Endothelial cell of umbilical vein (primary cell): ENCODE results near the gene EIF4E3. TPM values are rescaled to one million over a fixed set of nuclear protein-coding genes. Genes with fewer than 3 reads are reported as not detected.

Experiments used
- BruUV-seq: library from RNA; stranded (reverse); fragments of 400-500 nt; replicated peaks from 2 replicates; lab custom pipeline; 2021; lab: Mats Ljungman, UMichigan
- CTCF ChIA-PET: fragments of 300-600, 350-600 bp; sonication (Branson Sonifier 250); formaldehyde crosslinking; loops from one replicate; lab custom pipeline; 2021; ENCODE audit warnings: antibody characterized with exemption, inconsistent platforms; lab: Charles Lee
- POLR2A ChIA-PET: fragments of 300-600, 350-600 bp; sonication (Branson Sonifier 250); formaldehyde crosslinking; loops from one replicate; lab custom pipeline; 2021; ENCODE audit warnings: antibody characterized with exemption, inconsistent platforms; lab: Charles Lee
- DNase-seq: peaks from one replicate; pipeline ENCODE4 v3.0.0-alpha.2; 2011; ENCODE audit warnings: low read depth, low spot score
- FAIRE-seq: peaks from 2 replicates; lab custom pipeline; 2011; peaks lifted over from hg19 to GRCh38; lab: Jason Lieb, UNC
- H2AFZ ChIP-seq: 2 replicates; pipeline ENCODE4 v1.6.0; 2012; ENCODE audit warnings: low read depth, low read length, control low read depth, inconsistent platforms
- H3K27ac ChIP-seq: 2 replicates; pipeline ENCODE4 v1.5.1; 2011; ENCODE audit warnings: low read depth, mild to moderate bottlenecking, control low read depth, low read length, moderate library complexity; ENCODE audit not compliant: insufficient read depth
- H3K27me3 ChIP-seq, 2 experiments: 2 replicates each; pipeline versions ENCODE4 v1.6.0 to v1.6.1; 2011; ENCODE audit warnings: low read length in 2 of 2, mixed read lengths in 1 of 2; ENCODE audit not compliant: control insufficient read depth in 2 of 2, insufficient read depth in 2 of 2
- H3K36me3 ChIP-seq, 2 experiments: 2 replicates in 1 of 2; 3 replicates in 1 of 2; pipeline ENCODE4 v1.5.1; 2011; ENCODE audit warnings: low read length in 2 of 2, mild to moderate bottlenecking in 1 of 2, moderate library complexity in 1 of 2; ENCODE audit not compliant: control insufficient read depth in 2 of 2, insufficient read depth in 2 of 2; ENCODE audit errors: extremely low read depth in 1 of 2
- H3K4me1 ChIP-seq: 3 replicates; pipeline ENCODE4 v1.5.1; 2011; ENCODE audit warnings: mild to moderate bottlenecking, low read length; ENCODE audit not compliant: control insufficient read depth, insufficient read depth; ENCODE audit errors: extremely low read depth
- H3K4me2 ChIP-seq: 2 replicates; pipeline ENCODE4 v1.6.1; 2011; ENCODE audit warnings: low read length, control low read depth, mixed read lengths; ENCODE audit not compliant: insufficient read depth
- H3K4me3 ChIP-seq, 3 experiments: fragments of 200-600 bp in 1 of 3; sonication (generic), shearing (Covaris generic) in 1 of 3; replicated peaks in 1 of 3; 2 replicates each; pipeline ENCODE4 v1.5.1; 2011 to 2016; ENCODE audit warnings: control low read depth in 3 of 3, low read length in 3 of 3, mild to moderate bottlenecking in 2 of 3, inconsistent platforms in 1 of 3, low read depth in 1 of 3, moderate library complexity in 1 of 3; ENCODE audit not compliant: insufficient read depth in 1 of 3
- H3K79me2 ChIP-seq: 2 replicates; pipeline ENCODE4 v1.6.0; 2012; ENCODE audit warnings: low read length, inconsistent platforms; ENCODE audit not compliant: control insufficient read depth, insufficient read depth
- H3K9ac ChIP-seq: replicated peaks from 2 replicates; pipeline ENCODE3; 2011; ENCODE audit warnings: low read length, control low read depth; ENCODE audit not compliant: insufficient read depth; ENCODE audit errors: extremely low read depth
- H3K9me1 ChIP-seq: replicated peaks from 3 replicates; pipeline ENCODE4 v1.6.0; 2011; ENCODE audit warnings: mild to moderate bottlenecking, low read length; ENCODE audit not compliant: control insufficient read depth, insufficient read depth; ENCODE audit errors: extremely low read depth
- H3K9me3 ChIP-seq: replicated peaks from 2 replicates; pipeline ENCODE4 v1.5.1; 2012; ENCODE audit warnings: low read length, inconsistent platforms; ENCODE audit not compliant: control insufficient read depth, insufficient read depth
- H4K20me1 ChIP-seq: replicated peaks from 2 replicates; pipeline ENCODE3; 2011; ENCODE audit warnings: mild to moderate bottlenecking, low read length; ENCODE audit not compliant: control insufficient read depth, insufficient read depth; ENCODE audit errors: extremely low read depth
- CTCF ChIP-seq, 2 donors: IDR thresholded peaks; 1 replicate in 1 of 2; 2 replicates in 1 of 2; pipeline ENCODE4 v1.5.1; 2011; ENCODE audit warnings: low read length in 2 of 2, mild to moderate bottlenecking in 2 of 2, moderate library complexity in 2 of 2, control low read depth in 1 of 2, inconsistent platforms in 1 of 2, low read depth in 1 of 2; ENCODE audit not compliant: insufficient read depth in 1 of 2; ENCODE audit errors: extremely low read depth in 1 of 2
- EZH2 ChIP-seq: IDR thresholded peaks from 2 replicates; pipeline ENCODE4 v1.6.1; 2012; ENCODE audit warnings: borderline replicate concordance, low read depth, mild to moderate bottlenecking, moderate library complexity, low read length, inconsistent platforms; ENCODE audit not compliant: severe bottlenecking
- FOS ChIP-seq: IDR thresholded peaks from 2 replicates; pipeline ENCODE4 v1.6.1; 2011; ENCODE audit warnings: mild to moderate bottlenecking, low read length, moderate library complexity, borderline replicate concordance; ENCODE audit not compliant: insufficient read depth
- GATA2 ChIP-seq: IDR thresholded peaks from 2 replicates; pipeline ENCODE4 v1.7.0; 2011; ENCODE audit warnings: low read depth, mild to moderate bottlenecking, moderate library complexity, mixed read lengths, low read length; ENCODE audit not compliant: insufficient read length, insufficient read depth
- JUN ChIP-seq: IDR thresholded peaks from 2 replicates; pipeline ENCODE4 v1.6.1; 2011; ENCODE audit warnings: borderline replicate concordance, low read depth; ENCODE audit not compliant: insufficient read length, insufficient read depth
- MYC ChIP-seq: IDR thresholded peaks from one replicate; pipeline ENCODE4 v1.6.1; 2011; ENCODE audit warnings: mild to moderate bottlenecking, low read depth, low read length
- POLR2A ChIP-seq: IDR thresholded peaks from 2 replicates; pipeline ENCODE4 v1.6.1; 2012; ENCODE audit warnings: low read depth, mild to moderate bottlenecking, control low read depth, low read length
- POLR2AphosphoS5 ChIP-seq: IDR thresholded peaks from 2 replicates; pipeline ENCODE4 v1.6.1; 2012; ENCODE audit warnings: low read depth, mild to moderate bottlenecking, control low read depth, low read length, moderate library complexity; ENCODE audit not compliant: insufficient read depth
- dilution Hi-C: fragments of 300-500 bp; cut with MboI; formaldehyde crosslinking; loops from one replicate; pipeline ENCODE4 v1.15.0; 2019; ENCODE audit warnings: low sequenced_read_pairs; ENCODE audit not compliant: extremely low pct_ligation_motif_present
- intact Hi-C: fragments of 100-400 bp; cut with micrococcal nuclease; formaldehyde crosslinking; loops from one replicate; pipeline ENCODE4 v1.10.0; 2022
- polyA plus RNA-seq, 4 experiments: library from polyadenylated mRNA; depleted of rRNA in 3 of 4; stranded (reverse) in 3 of 4; unstranded in 1 of 4; fragments of >200 nt; gene quantifications; 2 replicates each; pipeline versions ENCODE4 v1.2.1 to v1.2.3, GENCODE V29; 2011 to 2012; ENCODE audit warnings: missing spikeins in 1 of 4
- total RNA-seq: library from RNA; stranded (reverse); gene quantifications from 2 replicates; pipeline ENCODE4 v1.2.3, GENCODE V29; 2021
- TF ChIP-seq, protein P1 (sequence below): IDR thresholded peaks from 2 replicates; pipeline ENCODE4 v1.6.1; 2011; ENCODE audit not compliant: insufficient read depth, insufficient read length

The EIF4E3 gene
- total and polyA plus RNA-seq, 2 donors (not counting 3 experiments of a cell fraction or from before 2014, with no cell fraction given): 1.3 to 4.9 TPM

DNA sequence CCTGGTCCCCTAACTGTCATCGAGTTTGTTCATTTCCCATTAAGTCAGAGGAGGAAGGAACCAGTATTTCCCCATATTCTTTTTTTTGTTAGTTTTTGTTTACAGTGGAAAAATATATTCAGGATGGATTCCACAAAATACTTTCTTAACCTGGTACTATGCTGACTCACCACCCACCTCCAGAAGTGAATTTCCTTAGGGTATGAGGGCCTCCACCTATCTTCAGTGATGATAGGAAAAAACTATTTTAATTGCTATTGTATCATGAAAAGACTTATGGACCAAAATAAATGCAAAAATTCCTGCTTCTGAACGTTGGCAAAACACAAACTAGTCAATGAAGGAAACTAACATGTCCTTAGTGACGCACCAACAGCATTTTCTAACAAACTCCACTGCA is 77.5 kb downstream of the EIF4E3 start:
- Histone ChIP-seq H3K9me3 (no peaks in the 10 kb centered on the region), H3K4me1 (no peaks in the 10 kb centered on the region), H2AFZ (no peak overlapping the region), H3K27me3 (peaks cover 0 to 7% of the 10 kb centered on the region in 2 experiments), H3K4me2 (no peak overlapping the region), H4K20me1 (no peaks in the 10 kb centered on the region), H3K36me3 (no peaks in the 10 kb centered on the region), H3K9me1 (no peaks in the 10 kb centered on the region), H3K79me2 (no peaks in the 10 kb centered on the region), H3K27ac (no peak overlapping the region), H3K4me3 (no peak overlapping the region), H3K9ac (no peak overlapping the region)
- ChIA-PET CTCF (interaction anchor here (1.0 to 1.2 kb wide), 3 partner anchors 15 to 1115 kb away, joined by 3 to 4 read pairs (median 3); no protein-coding TSS in a partner anchor), POLR2A (no interaction called here)
- dilution Hi-C loops (no loop called here), intact Hi-C loops (no loop called here)
- TF ChIP-seq POLR2AphosphoS5: no peak
- TF ChIP-seq, protein P1, sequence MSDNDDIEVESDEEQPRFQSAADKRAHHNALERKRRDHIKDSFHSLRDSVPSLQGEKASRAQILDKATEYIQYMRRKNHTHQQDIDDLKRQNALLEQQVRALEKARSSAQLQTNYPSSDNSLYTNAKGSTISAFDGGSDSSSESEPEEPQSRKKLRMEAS: no peak
- no peak for TF ChIP-seq POLR2A
- TF ChIP-seq MYC: no peak
- TF ChIP-seq CTCF (IDR thresholded peaks at IDR 0.05; ENCODE audit: extremely low read depth in 1 of 2, insufficient read depth in 1 of 2, low read depth in 1 of 2, low read length in 2 of 2): no peak
- TF ChIP-seq EZH2: no peak
- no peak for TF ChIP-seq FOS
- TF ChIP-seq GATA2: no peak
- TF ChIP-seq JUN: no peak
- BruUV-seq: no TSS peak
- FAIRE-seq (no peak), DNase-seq (no peak)
